GM12875 (cell line): ENCODE measurements around the gene NHS.

Source experiments
- H3K4me3 ChIP-seq: one replicate; pipeline ENCODE4 v1.5.1; 2011; ENCODE audit warnings: low read depth, low read length, control low read depth
- TF ChIP-seq, protein P1 (sequence below): IDR thresholded peaks from 2 replicates; pipeline ENCODE4 v1.5.1; 2011; ENCODE audit warnings: low read depth, mild to moderate bottlenecking, control low read depth, inconsistent platforms, low read length, moderate library complexity, borderline replicate concordance; ENCODE audit not compliant: insufficient read depth

The NHS gene

GRCh38 chrX:17605676-17606075 lies 230.7 kb downstream of the NHS start:
- no peak overlapping the region for H3K4me3 ChIP-seq
- TF ChIP-seq, protein P1, sequence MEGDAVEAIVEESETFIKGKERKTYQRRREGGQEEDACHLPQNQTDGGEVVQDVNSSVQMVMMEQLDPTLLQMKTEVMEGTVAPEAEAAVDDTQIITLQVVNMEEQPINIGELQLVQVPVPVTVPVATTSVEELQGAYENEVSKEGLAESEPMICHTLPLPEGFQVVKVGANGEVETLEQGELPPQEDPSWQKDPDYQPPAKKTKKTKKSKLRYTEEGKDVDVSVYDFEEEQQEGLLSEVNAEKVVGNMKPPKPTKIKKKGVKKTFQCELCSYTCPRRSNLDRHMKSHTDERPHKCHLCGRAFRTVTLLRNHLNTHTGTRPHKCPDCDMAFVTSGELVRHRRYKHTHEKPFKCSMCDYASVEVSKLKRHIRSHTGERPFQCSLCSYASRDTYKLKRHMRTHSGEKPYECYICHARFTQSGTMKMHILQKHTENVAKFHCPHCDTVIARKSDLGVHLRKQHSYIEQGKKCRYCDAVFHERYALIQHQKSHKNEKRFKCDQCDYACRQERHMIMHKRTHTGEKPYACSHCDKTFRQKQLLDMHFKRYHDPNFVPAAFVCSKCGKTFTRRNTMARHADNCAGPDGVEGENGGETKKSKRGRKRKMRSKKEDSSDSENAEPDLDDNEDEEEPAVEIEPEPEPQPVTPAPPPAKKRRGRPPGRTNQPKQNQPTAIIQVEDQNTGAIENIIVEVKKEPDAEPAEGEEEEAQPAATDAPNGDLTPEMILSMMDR: no peak

GRCh38 chrX:17606231-17606630 lies 231.2 kb downstream of the NHS start:
- H3K4me3 ChIP-seq: no peak overlapping the region
- TF ChIP-seq, protein P1: no peak

GRCh38 chrX:17608888-17609287 lies 233.9 kb downstream of the NHS start:
- TF ChIP-seq, protein P1: no peak
- no peak overlapping the region for H3K4me3 ChIP-seq

- no peak overlapping the region for H3K4me3 ChIP-seq
- TF ChIP-seq, protein P1: no peak
Observed at GRCh38 chrX:17610788-17611187, 235.8 kb downstream of the NHS start.

- H3K4me3 ChIP-seq: no peak overlapping the region
- TF ChIP-seq, protein P1: no peak
Observed at GRCh38 chrX:17613979-17614588, 239.1 kb downstream of the NHS start.

DNA sequence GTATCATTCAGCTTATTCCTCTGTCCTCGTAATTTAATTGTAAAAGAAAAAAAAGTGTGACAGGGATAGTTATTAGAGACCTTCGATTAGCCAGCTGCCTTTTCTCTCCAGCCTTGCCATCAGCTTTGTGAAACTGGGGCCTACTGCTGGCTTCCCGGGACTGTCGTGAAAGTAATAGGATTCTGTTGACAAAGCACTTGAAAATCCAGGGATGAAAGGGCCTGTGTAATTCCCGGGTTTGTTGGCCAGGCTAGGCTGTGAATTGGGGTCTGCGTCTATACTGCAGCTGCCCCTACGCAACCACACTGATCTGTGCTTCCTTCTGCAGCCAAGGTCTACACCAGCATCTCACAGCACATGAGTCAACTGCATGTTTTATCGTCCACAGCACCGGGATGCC lies 241.9 kb downstream of the NHS start:
- H3K4me3 ChIP-seq: no peak overlapping the region
- TF ChIP-seq, protein P1: no peak

- H3K4me3 ChIP-seq: no peak overlapping the region
- TF ChIP-seq, protein P1: no peak
Observed at GRCh38 chrX:17617806-17618205, 242.8 kb downstream of the NHS start.
